B cell (primary cell): ENCODE data around the gene RERE. TPM values are rescaled to one million over a fixed set of nuclear protein-coding genes. Genes with fewer than 3 reads are reported as not detected.
A peak's percentile ranks its signal among the peaks of the same experiment; 100 is the strongest.

Experiments used
- ATAC-seq: fragments of 200-7000 bp; cut with Tn5 transposase; one replicate; pipeline ENCODE4 v1.10.0; 2021; ENCODE audit warnings: low read depth, mild to moderate bottlenecking, moderate number of reproducible peaks, moderate library complexity
- CTCF ChIA-PET: fragments of 350-600 bp; sonication (Branson Sonifier 250); formaldehyde crosslinking; loops from one replicate; lab custom pipeline; 2021; ENCODE audit warnings: antibody characterized with exemption, inconsistent platforms; lab: Charles Lee
- POLR2A ChIA-PET: fragments of 350-600 bp; sonication (Branson Sonifier 250); formaldehyde crosslinking; loops from one replicate; lab custom pipeline; 2021; ENCODE audit warnings: antibody characterized with exemption; lab: Charles Lee
- DNase-seq: peaks from one replicate; pipeline ENCODE4 v3.0.0; 2013
- H2AFZ ChIP-seq: 2 replicates; pipeline ENCODE4 v1.6.1; 2012; ENCODE audit warnings: mild to moderate bottlenecking, low read depth, low read length; ENCODE audit not compliant: insufficient read depth, poor library complexity, severe bottlenecking
- H3K27ac ChIP-seq, 2 donors: 1 replicate in 1 of 2; 2 replicates in 1 of 2; pipeline ENCODE4 v1.5.1; 2012 to 2013; ENCODE audit warnings: low read length in 2 of 2, mild to moderate bottlenecking in 2 of 2, moderate library complexity in 1 of 2
- H3K27me3 ChIP-seq, 4 experiments: fragments of 200-600 bp in 1 of 4; sonication (generic) in 1 of 4; replicated peaks in 1 of 4; 1 replicate in 2 of 4; 2 replicates in 2 of 4; pipeline versions ENCODE4 v1.6.1 to v1.7.0; 2013 to 2016; ENCODE audit warnings: low read length in 3 of 4, mild to moderate bottlenecking in 2 of 4, mixed read lengths in 1 of 4, moderate library complexity in 1 of 4; ENCODE audit not compliant: insufficient read depth in 4 of 4, control insufficient read depth in 3 of 4; ENCODE audit errors: control extremely low read depth in 1 of 4
- H3K36me3 ChIP-seq, 2 experiments: replicated peaks in 1 of 2; 1 replicate in 1 of 2; 2 replicates in 1 of 2; pipeline versions ENCODE4 v1.6.1 to v1.7.1; 2013; ENCODE audit warnings: low read length in 1 of 2; ENCODE audit not compliant: insufficient read depth in 2 of 2, control insufficient read depth in 1 of 2; ENCODE audit errors: control extremely low read depth in 1 of 2, extremely low read depth in 1 of 2
- H3K4me1 ChIP-seq, 2 donors: fragments of 200-600 bp in 1 of 2; sonication (generic) in 1 of 2; 1 replicate in 1 of 2; 2 replicates in 1 of 2; pipeline versions ENCODE4 v1.5.1 to v1.6.1; 2013 to 2017; ENCODE audit warnings: low read length in 2 of 2; ENCODE audit not compliant: control insufficient read depth in 2 of 2, insufficient read depth in 2 of 2
- H3K4me2 ChIP-seq: replicated peaks from 2 replicates; pipeline ENCODE3; 2012; ENCODE audit warnings: mild to moderate bottlenecking, low read depth, low read length; ENCODE audit not compliant: poor library complexity, severe bottlenecking
- H3K4me3 ChIP-seq, 5 experiments: fragments of 200-600 bp in 1 of 5; sonication (generic) in 1 of 5; 1 replicate in 3 of 5; 2 replicates in 2 of 5; pipeline versions ENCODE4 v1.5.1 to v1.7.0; 2011 to 2016; ENCODE audit warnings: low read length in 4 of 5, mild to moderate bottlenecking in 4 of 5, low read depth in 2 of 5, control low read depth in 1 of 5, moderate library complexity in 1 of 5; ENCODE audit not compliant: insufficient read depth in 1 of 5; ENCODE audit errors: control extremely low read depth in 1 of 5, extremely low read depth in 1 of 5
- H3K79me2 ChIP-seq: fragments of 200-600 bp; sonication (generic); one replicate; pipeline ENCODE4 v1.6.0; 2016; ENCODE audit warnings: low read length; ENCODE audit not compliant: control insufficient read depth, insufficient read depth
- H3K9ac ChIP-seq: fragments of 200-600 bp; sonication (generic); 2 replicates; pipeline ENCODE4 v1.6.1; 2017; ENCODE audit warnings: mild to moderate bottlenecking, low read length, moderate library complexity
- H3K9me3 ChIP-seq, 3 donors: one replicate each; pipeline versions ENCODE4 v1.6.1 to v1.7.1; 2013; ENCODE audit warnings: low read length in 2 of 3; ENCODE audit not compliant: control insufficient read depth in 2 of 3, insufficient read depth in 1 of 3; ENCODE audit errors: control extremely low read depth in 1 of 3
- H4K20me1 ChIP-seq: 2 replicates; pipeline ENCODE4 v1.6.0; 2012; ENCODE audit warnings: mild to moderate bottlenecking, low read length; ENCODE audit not compliant: insufficient read depth, control insufficient read depth, poor library complexity, severe bottlenecking
- H3K27ac Mint-ChIP-seq: one replicate; pipeline ENCODE4 v1.8.0; 2021; ENCODE audit warnings: mixed read lengths
- H3K27me3 Mint-ChIP-seq: one replicate; pipeline ENCODE4 v1.8.0; 2021; ENCODE audit warnings: mixed read lengths
- H3K4me1 Mint-ChIP-seq: one replicate; pipeline ENCODE4 v1.8.0; 2021; ENCODE audit warnings: mixed read lengths
- H3K4me3 Mint-ChIP-seq: one replicate; pipeline ENCODE4 v1.8.0; 2021; ENCODE audit warnings: mixed read lengths
- H3K9me3 Mint-ChIP-seq: one replicate; pipeline ENCODE4 v1.8.0; 2022; ENCODE audit warnings: mixed read lengths; ENCODE audit not compliant: insufficient read depth
- CTCF ChIP-seq: fragments of 200-600 bp; IDR thresholded peaks from one replicate; pipeline ENCODE4 v1.8.0; 2022; ENCODE audit warnings: antibody characterized with exemption, mild to moderate bottlenecking
- EZH2 ChIP-seq: IDR thresholded peaks from 2 replicates; pipeline ENCODE4 v1.6.1; 2012; ENCODE audit warnings: borderline replicate concordance, low read depth, mild to moderate bottlenecking, moderate library complexity, low read length; ENCODE audit not compliant: insufficient read depth, poor library complexity, severe bottlenecking
- WGBS: methylation state at CpG from one replicate; pipeline ENCODE4 v1.1.5; 2013; ENCODE audit warnings: missing lambda C conversion rate; ENCODE audit not compliant: insufficient coverage; 5-methylcytosine and 5-hydroxymethylcytosine counted together
- intact Hi-C: fragments of 100-400 bp; cut with micrococcal nuclease; formaldehyde crosslinking; loops from one replicate; pipeline ENCODE4 v1.10.0; 2022
- polyA plus RNA-seq: library from polyadenylated mRNA; depleted of rRNA; stranded (reverse); fragments of >200 nt; gene quantifications from 2 replicates; pipeline ENCODE4 v1.2.3, GENCODE V29; 2012
- total RNA-seq, 2 donors: library from RNA; stranded (reverse); fragments of 120-200 nt in 1 of 2; gene quantifications; 1 replicate in 1 of 2; 2 replicates in 1 of 2; pipeline versions ENCODE4 v1.2.3 to v1.2.4, GENCODE V29; 2013 to 2022

RERE gene
- total and polyA plus RNA-seq, 2 donors (not counting 1 experiment from before 2014, with no cell fraction given): 27.3 to 132 TPM

- Histone ChIP-seq H3K4me3 (no peak overlapping the region), H3K4me1 (peaks cover 44 to 60% of the 10 kb centered on the region in 2 donors), H3K27ac (no peak overlapping the region), H4K20me1 (peaks cover 20% of the 10 kb centered on the region), H3K4me2 (peak overlapping the region; percentile 20), H3K9me3 (no peaks in the 10 kb centered on the region), H2AFZ (no peak overlapping the region), H3K79me2 (peaks cover 98% of the 10 kb centered on the region), H3K27me3 (no peaks in the 10 kb centered on the region), H3K36me3 (no peaks in the 10 kb centered on the region), H3K9ac (no peak overlapping the region)
- Mint-ChIP-seq H3K27ac (no peak overlapping the region), H3K4me1 (peaks cover 63% of the 10 kb centered on the region), H3K27me3 (no peaks in the 10 kb centered on the region), H3K9me3 (no peaks in the 10 kb centered on the region), H3K4me3 (no peak overlapping the region)
- DNase-seq: no peak
- POLR2A ChIA-PET: interaction anchor here (0.6 kb wide), 1 partner anchor 113 kb away, joined by 3 read pairs; no protein-coding TSS in a partner anchor
- CTCF ChIA-PET: interaction anchor here (0.6 to 2.3 kb wide), 4 partner anchors 17 to 126 kb away, joined by 4 to 8 read pairs (median 6); no protein-coding TSS in a partner anchor
- ATAC-seq: no peak
- WGBS: no CpG with 5 or more reads among the region's 2 CpGs
- TF ChIP-seq CTCF: no peak
- TF ChIP-seq EZH2: no peak
- intact Hi-C loops: no loop called here
Measured at GRCh38 chr1:8687538-8687937, 129.9 kb downstream of the RERE start.

- peaks cover 67% of the 10 kb centered on the region for H3K4me1 Mint-ChIP-seq
- peaks cover 21% of the 10 kb centered on the region for H4K20me1 ChIP-seq
- no peak overlapping the region for H3K4me3 ChIP-seq
- H3K79me2 ChIP-seq: peaks cover 98% of the 10 kb centered on the region
- POLR2A ChIA-PET: interaction anchor here (0.6 kb wide), 2 partner anchors 113 to 197 kb away, joined by 3 read pairs; no protein-coding TSS in a partner anchor
- peak overlapping the region in 1 of 2 donors; percentile 42 for H3K27ac ChIP-seq
- TF ChIP-seq CTCF: no peak
- no peak for TF ChIP-seq EZH2
- peak overlapping the region; percentile 41 for H3K27ac Mint-ChIP-seq
- WGBS: 23% methylated on average over 4 of the region's 4 CpGs
- CTCF ChIA-PET: interaction anchor here (0.6 to 2.3 kb wide), 3 partner anchors 16 to 125 kb away, joined by 5 to 8 read pairs (median 7); no protein-coding TSS in a partner anchor
- H3K4me2 ChIP-seq: peak overlapping the region; percentile 20
- no peak overlapping the region for H3K9ac ChIP-seq
- H3K4me1 ChIP-seq: peaks cover 44 to 60% of the 10 kb centered on the region in 2 donors
- DNase-seq: no peak
- no peak overlapping the region for H2AFZ ChIP-seq
- H3K9me3 Mint-ChIP-seq: no peaks in the 10 kb centered on the region
- no peaks in the 10 kb centered on the region for H3K27me3 ChIP-seq
- H3K9me3 ChIP-seq: no peaks in the 10 kb centered on the region
- ATAC-seq: peak; percentile 17
- no peaks in the 10 kb centered on the region for H3K27me3 Mint-ChIP-seq
- no peaks in the 10 kb centered on the region for H3K36me3 ChIP-seq
- peak overlapping the region; percentile 20 for H3K4me3 Mint-ChIP-seq
- intact Hi-C loops: no loop called here
Measured at GRCh38 chr1:8687039-8687438, 130.4 kb downstream of the RERE start.
